GDM1 (cell line): Measurements from ENCODE around the gene AKAP12.
"Not testable (repeated sequence)": the region's sequence is repeated elsewhere in the genome, so short reads cannot be mapped to it uniquely, and the experiment has no call there.

Experiments
- DNase-seq: peaks from one replicate; lab custom pipeline; 2025; lab: John Stamatoyannopoulos, UW

Gene AKAP12

GRCh38 chr6:151349651-151350270 lies 110.0 kb downstream of the AKAP12 start:
- no peak for DNase-seq

DNA sequence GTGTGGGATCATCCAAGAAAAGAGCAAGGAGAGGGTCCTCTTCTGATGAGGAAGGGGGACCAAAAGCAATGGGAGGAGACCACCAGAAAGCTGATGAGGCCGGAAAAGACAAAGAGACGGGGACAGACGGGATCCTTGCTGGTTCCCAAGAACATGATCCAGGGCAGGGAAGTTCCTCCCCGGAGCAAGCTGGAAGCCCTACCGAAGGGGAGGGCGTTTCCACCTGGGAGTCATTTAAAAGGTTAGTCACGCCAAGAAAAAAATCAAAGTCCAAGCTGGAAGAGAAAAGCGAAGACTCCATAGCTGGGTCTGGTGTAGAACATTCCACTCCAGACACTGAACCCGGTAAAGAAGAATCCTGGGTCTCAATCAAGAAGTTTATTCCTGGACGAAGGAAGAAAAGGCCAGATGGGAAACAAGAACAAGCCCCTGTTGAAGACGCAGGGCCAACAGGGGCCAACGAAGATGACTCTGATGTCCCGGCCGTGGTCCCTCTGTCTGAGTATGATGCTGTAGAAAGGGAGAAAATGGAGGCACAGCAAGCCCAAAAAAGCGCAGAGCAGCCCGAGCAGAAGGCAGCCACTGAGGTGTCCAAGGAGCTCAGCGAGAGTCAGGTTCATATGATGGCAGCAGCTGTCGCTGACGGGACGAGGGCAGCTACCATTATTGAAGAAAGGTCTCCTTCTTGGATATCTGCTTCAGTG lies 110.8 kb downstream of the AKAP12 start:
- DNase-seq, result no peak

DNA sequence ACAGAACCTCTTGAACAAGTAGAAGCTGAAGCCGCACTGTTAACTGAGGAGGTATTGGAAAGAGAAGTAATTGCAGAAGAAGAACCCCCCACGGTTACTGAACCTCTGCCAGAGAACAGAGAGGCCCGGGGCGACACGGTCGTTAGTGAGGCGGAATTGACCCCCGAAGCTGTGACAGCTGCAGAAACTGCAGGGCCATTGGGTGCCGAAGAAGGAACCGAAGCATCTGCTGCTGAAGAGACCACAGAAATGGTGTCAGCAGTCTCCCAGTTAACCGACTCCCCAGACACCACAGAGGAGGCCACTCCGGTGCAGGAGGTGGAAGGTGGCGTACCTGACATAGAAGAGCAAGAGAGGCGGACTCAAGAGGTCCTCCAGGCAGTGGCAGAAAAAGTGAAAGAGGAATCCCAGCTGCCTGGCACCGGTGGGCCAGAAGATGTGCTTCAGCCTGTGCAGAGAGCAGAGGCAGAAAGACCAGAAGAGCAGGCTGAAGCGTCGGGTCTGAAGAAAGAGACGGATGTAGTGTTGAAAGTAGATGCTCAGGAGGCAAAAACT lies 111.5 kb downstream of the AKAP12 start:
- no peak for DNase-seq

- DNase-seq, result no peak
Observed at GRCh38 chr6:151351731-151352130, 112.0 kb downstream of the AKAP12 start.

- no peak for DNase-seq
Observed at GRCh38 chr6:151352410-151353396, 112.9 kb downstream of the AKAP12 start.

GRCh38 chr6:151353795-151354194 lies 114.0 kb downstream of the AKAP12 start:
- DNase-seq, result no peak

- not testable (repeated sequence) for DNase-seq
Observed at GRCh38 chr6:151356983-151357382, 117.2 kb downstream of the AKAP12 start.

DNA sequence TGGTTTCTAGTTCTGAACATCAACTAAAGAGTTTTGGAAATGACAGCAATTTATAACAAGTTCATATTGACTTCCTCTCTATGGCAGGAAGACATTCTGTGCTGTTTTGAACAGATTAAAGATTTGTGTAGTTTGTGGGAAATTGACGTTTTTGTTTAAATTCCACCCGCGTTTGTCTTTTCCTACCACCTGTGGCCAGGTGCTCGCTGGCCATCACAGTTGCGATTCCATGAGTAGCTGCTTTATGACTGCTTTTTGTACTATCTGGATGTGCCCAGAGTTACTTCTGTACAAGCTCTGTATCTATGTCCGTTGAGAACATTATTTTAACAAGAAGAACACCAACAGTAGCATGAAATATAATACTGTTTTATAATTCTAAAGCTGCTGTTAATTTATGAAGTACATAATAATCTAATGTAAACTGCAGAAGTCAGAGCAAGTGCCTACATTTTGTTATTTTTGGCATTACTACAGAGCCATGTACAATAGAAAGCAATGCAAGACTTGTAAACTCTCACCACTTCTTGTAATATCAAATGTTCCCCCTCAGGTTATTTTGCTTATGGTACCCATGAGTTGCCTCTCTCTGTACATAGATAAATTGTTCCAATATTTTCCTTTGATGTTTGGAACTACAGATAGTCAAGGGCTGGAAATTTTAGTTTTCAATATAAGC lies 118.1 kb downstream of the AKAP12 start:
- DNase-seq, result no peak

DNA sequence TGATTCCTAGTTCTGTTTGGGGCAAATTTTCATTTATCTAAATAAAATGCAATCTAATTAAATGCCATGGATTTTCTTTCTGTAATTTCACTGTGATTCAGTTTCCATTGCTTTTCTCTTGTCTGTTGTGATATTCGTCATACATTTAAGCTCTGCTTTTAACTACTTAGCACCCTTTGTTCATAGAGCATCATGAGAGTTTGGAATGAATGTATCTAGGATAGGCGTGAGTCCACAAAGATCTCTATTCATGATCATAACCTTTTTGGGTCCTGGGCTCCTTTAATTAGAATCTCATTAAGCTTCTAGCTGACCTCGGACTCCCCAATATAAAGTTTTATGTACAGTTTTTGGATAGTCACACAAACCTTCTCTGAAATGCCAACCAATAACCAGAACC lies 118.7 kb downstream of the AKAP12 start:
- DNase-seq, result no peak

DNA sequence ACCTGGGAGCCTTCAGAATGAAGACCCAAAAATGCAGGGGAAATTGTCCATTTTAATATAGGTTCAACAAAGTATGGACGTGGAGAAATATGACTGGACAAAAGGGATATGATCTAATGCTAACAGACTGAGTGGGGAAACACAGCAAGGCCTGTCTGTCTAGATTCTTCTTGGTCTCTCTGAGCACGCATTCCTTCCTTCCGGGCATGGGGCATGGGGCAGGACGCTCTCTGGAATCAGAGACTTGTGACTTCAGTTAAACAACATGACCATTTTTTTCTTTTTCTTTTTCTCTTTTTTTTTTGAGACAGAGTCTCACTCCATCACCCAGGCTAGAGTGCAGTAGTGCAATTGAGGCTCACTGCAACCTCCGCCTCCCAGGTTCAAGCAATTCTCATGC lies 119.7 kb downstream of the AKAP12 start:
- no peak for DNase-seq

- DNase-seq, result no peak
Observed at GRCh38 chr6:151365233-151365632, 125.5 kb downstream of the AKAP12 start.

DNA sequence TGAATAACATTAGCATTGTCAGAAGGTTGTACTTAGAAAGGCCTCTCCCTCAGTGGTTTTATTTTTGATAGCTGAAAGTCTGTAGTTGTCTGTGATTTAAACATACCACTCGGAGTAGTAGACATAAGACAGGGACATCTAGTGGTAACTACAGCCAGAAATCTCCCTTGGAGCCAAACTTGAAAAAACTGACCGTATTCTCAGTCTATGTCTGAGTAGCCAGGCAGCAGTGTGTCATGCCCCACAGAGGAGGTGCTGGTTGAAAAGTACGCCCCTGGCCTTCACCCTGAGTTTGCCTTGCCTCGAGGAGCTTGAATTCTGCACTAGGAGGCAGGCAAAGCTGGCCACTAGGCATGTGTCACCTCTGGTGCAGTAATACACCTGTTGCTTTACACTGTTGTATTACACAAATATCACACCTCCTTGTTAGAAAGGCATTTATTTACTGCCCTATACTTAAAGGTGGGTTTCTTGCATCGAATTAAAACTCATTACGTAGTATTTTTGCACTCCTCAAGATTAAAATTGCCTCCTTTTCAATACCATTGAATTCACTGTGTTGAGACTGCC lies 130.8 kb downstream of the AKAP12 start:
- DNase-seq, result no peak

DNA sequence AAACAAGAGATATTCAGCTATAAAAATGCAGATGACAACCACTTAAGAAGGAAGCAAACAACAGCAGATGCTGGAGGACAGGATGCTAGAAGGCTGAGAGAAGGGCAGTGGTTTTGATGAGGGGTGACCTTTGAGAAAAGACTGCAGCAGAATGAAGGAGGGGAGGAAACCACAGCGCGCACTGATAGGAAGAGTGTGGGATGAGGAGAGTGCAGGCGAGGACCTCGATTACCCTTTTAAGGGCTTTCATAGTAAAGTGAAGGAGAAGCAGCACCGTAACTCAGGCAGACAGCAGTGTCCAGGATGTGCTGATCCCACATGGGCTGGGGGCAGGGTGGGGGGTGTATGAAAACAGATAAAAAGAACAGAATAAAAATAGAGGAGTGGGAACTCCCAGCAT lies 132.4 kb downstream of the AKAP12 start:
- DNase-seq, result no peak

GRCh38 chr6:151374036-151374683 lies 134.4 kb downstream of the AKAP12 start:
- DNase-seq, result no peak

DNA sequence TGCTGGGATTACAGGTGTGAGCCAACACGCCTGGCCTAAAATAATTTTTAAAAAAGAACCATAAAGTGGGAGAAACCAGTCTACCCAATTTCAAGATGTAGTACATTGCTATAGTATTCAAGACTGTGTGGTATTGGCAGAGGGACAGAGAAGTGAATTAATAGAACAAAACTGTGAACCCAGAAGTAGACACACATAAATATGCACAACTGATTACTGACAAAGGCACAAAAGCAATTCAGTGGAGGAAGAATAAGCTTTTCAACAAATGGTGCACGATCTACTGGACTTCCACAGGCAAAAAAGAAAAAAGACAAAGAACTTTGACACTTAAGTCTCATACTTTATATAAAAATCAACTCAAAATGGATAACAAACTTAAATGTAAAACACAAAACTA lies 136.1 kb downstream of the AKAP12 start:
- DNase-seq, result no peak

- DNase-seq, result no peak
Observed at GRCh38 chr6:151376440-151376839, 136.7 kb downstream of the AKAP12 start.

GRCh38 chr6:151377095-151377494 lies 137.3 kb downstream of the AKAP12 start:
- no peak for DNase-seq

DNA sequence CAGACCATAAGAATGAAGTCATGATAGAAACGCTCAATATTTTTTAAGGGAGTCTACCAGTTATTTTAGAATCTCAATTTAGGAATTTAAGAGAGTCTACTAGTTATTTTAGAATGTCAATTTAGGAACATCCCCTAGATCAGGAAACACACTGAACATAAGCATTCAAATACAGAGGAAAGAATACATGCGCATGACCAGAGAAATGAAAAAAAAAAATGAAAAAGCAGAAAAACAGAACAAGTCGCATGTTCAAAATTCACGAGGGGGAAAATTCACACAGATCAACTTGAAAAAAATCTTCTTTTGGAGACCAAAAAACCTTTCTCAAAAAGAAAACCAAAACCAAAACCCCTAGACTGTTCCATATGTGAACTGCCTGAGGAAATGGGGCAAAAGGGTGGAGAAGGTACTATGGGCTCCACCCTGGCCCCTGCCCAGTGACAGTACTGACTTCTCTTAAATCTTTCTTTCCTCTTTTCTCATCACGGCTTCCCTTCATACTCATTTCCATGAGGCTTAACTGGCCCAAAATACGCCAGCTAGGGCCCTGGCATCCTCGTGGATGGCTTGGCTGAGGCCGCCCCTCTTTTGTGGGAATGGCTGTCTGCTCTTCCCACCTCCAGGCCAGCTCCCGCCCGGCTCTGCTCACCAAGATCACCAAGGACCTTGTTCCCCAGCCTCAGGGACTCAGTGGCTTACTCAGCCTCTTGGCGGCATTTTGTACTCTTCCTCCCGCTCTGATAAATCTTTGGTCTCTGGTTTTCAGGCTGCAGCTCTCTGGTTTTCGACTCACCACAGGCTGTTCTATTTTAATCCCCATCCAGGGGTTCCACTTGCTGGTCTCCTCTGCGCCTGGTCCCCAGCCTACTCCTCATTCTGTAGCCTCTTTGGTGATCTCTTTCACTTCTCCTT lies 140.4 kb downstream of the AKAP12 start:
- DNase-seq, result no peak

GRCh38 chr6:151380848-151381205 lies 141.1 kb downstream of the AKAP12 start:
- DNase-seq, result no peak

- DNase-seq, result no peak
Observed at GRCh38 chr6:151381722-151382121, 142.0 kb downstream of the AKAP12 start.
